GM12892 (cell line): Measurements from ENCODE around the gene KRTAP4-9.

ENCODE experiments used
- POLR2A ChIP-seq: IDR thresholded peaks from 2 replicates; pipeline ENCODE4 v1.6.1; 2011; ENCODE audit warnings: low read depth, low read length, control low read depth
- POLR2AphosphoS5 ChIP-seq: IDR thresholded peaks from 2 replicates; pipeline ENCODE4 v1.6.1; 2011; ENCODE audit warnings: low read depth, low read length, control low read depth
- TAF1 ChIP-seq: IDR thresholded peaks from 2 replicates; pipeline ENCODE4 v1.6.1; 2011; ENCODE audit warnings: low read depth, mild to moderate bottlenecking, control low read depth, low read length, borderline replicate concordance

DNA sequence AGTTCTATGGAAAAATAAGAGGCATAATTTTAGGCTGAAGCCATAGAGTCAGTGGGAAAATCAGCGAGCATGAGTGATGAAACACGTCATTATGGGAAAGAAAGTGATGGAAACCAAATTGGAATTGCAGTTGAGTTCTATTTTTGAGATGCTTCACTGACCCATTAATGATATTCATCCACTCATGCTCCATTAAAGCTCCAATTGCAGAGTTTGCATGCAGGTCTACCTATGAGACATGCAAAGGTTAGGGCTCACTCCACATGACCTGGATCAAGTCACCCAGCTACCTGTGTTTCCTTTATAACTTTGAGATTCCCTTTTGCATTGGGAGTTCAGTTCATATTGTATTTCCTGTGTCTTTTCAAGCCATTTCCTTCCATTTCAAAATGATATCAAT lies 31.5 kb upstream of the KRTAP4-9 start:
- TF ChIP-seq POLR2A: no peak
- no peak for TF ChIP-seq POLR2AphosphoS5
- no peak for TF ChIP-seq TAF1
